Left lung (tissue), 10 donors: ENCODE results near the gene LATS2. TPM values are rescaled to one million over a fixed set of nuclear protein-coding genes. Genes with fewer than 3 reads are reported as not detected.

Experiments
- ATAC-seq: fragments of 200-7000 bp; cut with Tn5 transposase; one replicate; pipeline ENCODE4 v1.9.1; 2020; ENCODE audit warnings: moderate library complexity
- DNase-seq, 4 donors: peaks; one replicate each; pipeline ENCODE4 v3.0.0-alpha.2; 2013 to 2020
- H3K27ac ChIP-seq, 2 donors: fragments of 200-600 bp; sonication (generic) in 1 of 2; one replicate each; pipeline versions ENCODE4 v1.5.0 to v1.8.0; 2020 to 2021
- H3K27me3 ChIP-seq, 2 donors: fragments of 200-600 bp; sonication (generic) in 1 of 2; one replicate each; pipeline versions ENCODE4 v1.5.0 to v1.8.0; 2020 to 2021
- H3K36me3 ChIP-seq, 2 donors: fragments of 200-600 bp; sonication (generic) in 1 of 2; one replicate each; pipeline versions ENCODE4 v1.5.0 to v1.8.0; 2020 to 2021
- H3K4me1 ChIP-seq, 2 donors: fragments of 200-600 bp; one replicate each; pipeline ENCODE4 v1.8.0; 2021
- H3K4me3 ChIP-seq, 2 donors: fragments of 200-600 bp; sonication (generic) in 1 of 2; one replicate each; pipeline versions ENCODE4 v1.5.0 to v1.8.0; 2020 to 2021; ENCODE audit warnings: mild to moderate bottlenecking in 1 of 2
- H3K9me3 ChIP-seq, 2 donors: fragments of 200-600 bp; sonication (generic) in 1 of 2; one replicate each; pipeline versions ENCODE4 v1.5.0 to v1.8.0; 2020 to 2021
- intact Hi-C, 2 donors: fragments of 100-400 bp; cut with DNase I; formaldehyde crosslinking; loops; one replicate each; pipeline versions ENCODE4 v1.11.2 to v1.14.2; 2022
- polyA plus RNA-seq, 6 donors: library from polyadenylated mRNA; unstranded; fragments of 120-200 nt; gene quantifications; one replicate each; pipeline ENCODE4 v1.2.1, GENCODE V29; 2013; ENCODE audit not compliant: insufficient read length in 6 of 6
- total RNA-seq, 2 donors: library from RNA; stranded (reverse); fragmentation: NEBNext Ultra II Directional; extraction: Animal tissue kit (Norgen Biotek cat#: 25700); gene quantifications; one replicate each; pipeline ENCODE4 v1.2.1, GENCODE V29; 2021
- TF ChIP-seq, protein P1 (sequence below), 2 donors: fragments of 200-600 bp; sonication (generic) in 1 of 2; IDR thresholded peaks; one replicate each; pipeline versions ENCODE4 v1.5.0 to v1.8.0; 2021; ENCODE audit warnings: antibody characterized with exemption in 2 of 2
- donor health status: DM: no; HTN: yes; CAD: no.
- donor health status: DM: no; HTN: no; CAD: no.

Gene LATS2
- total and polyA plus RNA-seq, 8 donors, result 13.2 to 31.9 (median 17.0) TPM

DNA sequence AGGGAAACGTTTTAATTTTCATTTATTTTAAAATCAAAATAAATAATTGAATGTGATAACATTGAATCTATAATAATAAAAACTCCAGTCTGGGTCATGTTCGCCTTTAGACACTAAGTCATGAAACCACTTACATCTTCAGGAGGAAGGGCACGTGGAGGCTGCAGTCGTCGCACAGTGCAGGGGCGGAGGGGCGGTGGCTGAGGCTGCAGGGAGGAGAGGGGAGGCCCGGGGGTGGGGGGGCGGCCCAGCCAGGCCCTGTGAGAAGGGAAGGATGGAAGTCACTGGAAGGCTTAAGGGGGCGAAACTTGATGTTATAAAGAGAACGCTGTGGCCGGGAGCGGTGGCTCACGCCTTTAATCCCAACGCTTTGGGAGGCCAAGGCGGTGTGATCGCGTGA, 14.9 kb upstream of the LATS2 start:
- peak overlapping the region; percentile 7 to 45 for H3K4me3 ChIP-seq
- H3K4me1 ChIP-seq, result peaks cover 7 to 29% of the 10 kb centered on the region in 2 donors
- no peaks in the 10 kb centered on the region for H3K9me3 ChIP-seq
- H3K36me3 ChIP-seq, result no peaks in the 10 kb centered on the region
- no peak overlapping the region for H3K27ac ChIP-seq
- DNase-seq, result no peak
- TF ChIP-seq, protein P1, sequence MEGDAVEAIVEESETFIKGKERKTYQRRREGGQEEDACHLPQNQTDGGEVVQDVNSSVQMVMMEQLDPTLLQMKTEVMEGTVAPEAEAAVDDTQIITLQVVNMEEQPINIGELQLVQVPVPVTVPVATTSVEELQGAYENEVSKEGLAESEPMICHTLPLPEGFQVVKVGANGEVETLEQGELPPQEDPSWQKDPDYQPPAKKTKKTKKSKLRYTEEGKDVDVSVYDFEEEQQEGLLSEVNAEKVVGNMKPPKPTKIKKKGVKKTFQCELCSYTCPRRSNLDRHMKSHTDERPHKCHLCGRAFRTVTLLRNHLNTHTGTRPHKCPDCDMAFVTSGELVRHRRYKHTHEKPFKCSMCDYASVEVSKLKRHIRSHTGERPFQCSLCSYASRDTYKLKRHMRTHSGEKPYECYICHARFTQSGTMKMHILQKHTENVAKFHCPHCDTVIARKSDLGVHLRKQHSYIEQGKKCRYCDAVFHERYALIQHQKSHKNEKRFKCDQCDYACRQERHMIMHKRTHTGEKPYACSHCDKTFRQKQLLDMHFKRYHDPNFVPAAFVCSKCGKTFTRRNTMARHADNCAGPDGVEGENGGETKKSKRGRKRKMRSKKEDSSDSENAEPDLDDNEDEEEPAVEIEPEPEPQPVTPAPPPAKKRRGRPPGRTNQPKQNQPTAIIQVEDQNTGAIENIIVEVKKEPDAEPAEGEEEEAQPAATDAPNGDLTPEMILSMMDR (IDR thresholded peaks at IDR 0.05), result no peak
- no peaks in the 10 kb centered on the region for H3K27me3 ChIP-seq
- no peak for ATAC-seq
- intact Hi-C loops, result no loop called here

DNA sequence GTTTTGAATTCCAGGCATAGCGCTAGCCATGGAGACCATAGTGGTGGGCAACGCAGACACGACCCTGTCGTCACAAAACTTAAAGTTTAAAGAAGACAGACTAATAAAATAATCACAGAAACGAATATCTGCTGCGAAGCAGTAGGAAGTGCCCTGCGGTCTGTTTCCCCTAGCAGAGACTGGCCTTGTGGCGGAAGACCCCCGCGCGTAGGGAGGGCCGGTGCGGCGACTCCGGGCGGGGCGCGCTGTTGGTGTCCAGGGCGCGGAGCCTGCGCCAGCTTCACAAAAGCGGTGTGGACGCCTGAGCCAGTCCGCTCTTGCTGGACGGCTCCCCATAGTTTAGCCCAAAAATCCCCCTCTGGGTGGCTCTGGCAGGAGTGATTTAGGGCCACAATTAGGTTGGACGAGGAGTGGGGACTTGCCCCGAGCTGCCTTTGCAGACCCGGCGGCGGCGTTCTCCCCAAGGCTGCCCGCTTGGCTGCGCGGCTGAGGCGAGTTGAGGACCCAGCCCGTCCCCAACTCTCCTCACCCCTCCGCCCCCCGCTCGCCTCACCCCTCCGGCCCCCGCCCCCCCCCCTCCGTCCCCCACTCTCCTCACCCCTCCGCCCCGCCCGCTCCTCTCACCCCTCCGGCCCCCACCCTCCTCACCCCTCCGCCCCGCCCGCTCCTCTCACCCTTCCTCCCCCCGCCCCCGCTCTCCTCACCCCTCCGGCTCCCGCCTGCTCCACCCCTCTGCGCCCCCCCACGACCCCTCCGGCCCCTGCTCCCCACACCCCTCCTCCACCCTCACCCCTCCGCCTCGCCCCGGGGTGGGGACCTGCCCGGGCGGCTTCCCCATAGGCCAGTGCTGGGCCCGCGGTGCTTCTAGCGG, 14.2 kb upstream of the LATS2 start:
- no peaks in the 10 kb centered on the region for H3K9me3 ChIP-seq
- no peaks in the 10 kb centered on the region for H3K27me3 ChIP-seq
- ATAC-seq (peak; percentile 68), DNase-seq (peak in 3 of 4 donors; percentile 42 to 91 (median 52))
- TF ChIP-seq, protein P1 (IDR thresholded peaks at IDR 0.05), result no peak
- H3K4me1 ChIP-seq, result peaks cover 7 to 29% of the 10 kb centered on the region in 2 donors
- H3K27ac ChIP-seq, result peak overlapping the region; percentile 63 to 68
- intact Hi-C loops, result no loop called here
- peak overlapping the region; percentile 36 to 45 for H3K4me3 ChIP-seq
- H3K36me3 ChIP-seq, result no peaks in the 10 kb centered on the region

DNA sequence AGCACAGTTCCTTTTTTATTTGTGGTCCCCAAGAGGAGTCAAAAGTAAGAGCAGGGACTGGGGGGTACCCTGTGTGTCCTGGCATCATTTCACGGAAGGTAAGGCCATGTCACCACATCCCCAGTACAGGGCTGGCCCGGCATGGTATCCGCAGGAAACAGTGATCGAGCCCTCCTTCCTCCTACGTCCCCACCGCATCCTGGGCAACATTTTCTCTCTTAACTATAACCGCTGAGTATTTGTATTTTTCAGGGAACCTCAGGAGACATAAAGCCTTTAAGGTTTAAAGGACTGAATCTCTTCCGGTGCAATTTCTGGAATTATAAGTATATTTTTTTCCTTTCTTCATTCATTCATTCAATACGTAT, 13.6 kb upstream of the LATS2 start:
- Histone ChIP-seq H3K27me3 (no peaks in the 10 kb centered on the region), H3K9me3 (no peaks in the 10 kb centered on the region), H3K36me3 (no peaks in the 10 kb centered on the region), H3K27ac (peak overlapping the region; percentile 63 to 68), H3K4me3 (peak overlapping the region; percentile 36 to 45), H3K4me1 (peaks cover 2 to 31% of the 10 kb centered on the region in 2 donors)
- intact Hi-C loops, result no loop called here
- TF ChIP-seq, protein P1 (IDR thresholded peaks at IDR 0.05), result no peak
- DNase-seq, result peak in 1 of 4 donors; percentile 24
- peak; percentile 39 for ATAC-seq

DNA sequence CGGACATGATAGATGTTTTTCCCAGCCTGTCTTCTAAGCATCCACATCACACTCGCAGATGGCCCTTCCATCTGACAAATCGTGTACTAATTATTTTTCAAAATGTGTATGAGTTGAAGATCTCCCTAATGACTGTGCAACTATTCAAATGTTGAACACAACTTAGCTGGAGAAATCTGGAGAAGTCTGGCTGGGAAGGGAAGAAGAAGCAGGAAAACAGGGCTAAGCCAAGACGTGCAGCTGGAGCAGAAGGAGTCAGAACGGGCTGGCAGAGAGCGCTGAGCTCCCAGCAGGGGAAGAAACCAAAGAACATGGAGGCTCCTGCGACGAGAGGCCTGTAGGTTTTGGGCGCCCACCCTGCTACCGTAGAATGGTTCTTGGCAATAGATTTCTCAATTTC, 13.2 kb upstream of the LATS2 start:
- Histone ChIP-seq H3K36me3 (no peaks in the 10 kb centered on the region), H3K27ac (peak overlapping the region; percentile 63 to 68), H3K4me1 (peaks cover 0 to 30% of the 10 kb centered on the region in 2 donors), H3K27me3 (no peaks in the 10 kb centered on the region), H3K9me3 (no peaks in the 10 kb centered on the region), H3K4me3 (no peak overlapping the region)
- TF ChIP-seq, protein P1 (IDR thresholded peaks at IDR 0.05), result no peak
- intact Hi-C loops, result no loop called here
- ATAC-seq (peak; percentile 23), DNase-seq (peak in 2 of 4 donors; percentile 43 to 69)

DNA sequence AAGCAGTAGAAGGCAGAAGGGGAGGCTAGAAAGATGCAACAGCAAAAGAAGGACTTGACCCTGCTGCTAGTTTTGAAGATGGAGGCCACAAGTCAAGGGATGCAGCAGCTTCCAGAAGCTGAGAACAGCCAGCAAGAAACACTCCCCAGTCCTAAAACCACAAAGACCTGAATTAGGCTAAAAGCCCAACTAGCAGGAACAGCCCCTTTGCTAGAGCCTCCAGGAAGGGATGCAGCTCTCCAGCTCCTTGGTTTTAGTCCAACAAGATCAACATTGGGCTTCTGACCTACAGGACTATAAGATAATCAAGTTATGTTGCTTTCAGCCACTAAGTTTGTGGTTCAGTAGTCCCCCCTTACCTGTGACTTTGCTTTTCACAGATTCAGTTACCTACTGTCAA, 10.5 kb upstream of the LATS2 start:
- Histone ChIP-seq H3K27ac (no peak overlapping the region), H3K9me3 (no peaks in the 10 kb centered on the region), H3K36me3 (no peaks in the 10 kb centered on the region), H3K4me1 (peaks cover 3 to 30% of the 10 kb centered on the region in 2 donors), H3K27me3 (no peaks in the 10 kb centered on the region), H3K4me3 (no peak overlapping the region)
- DNase-seq (no peak), ATAC-seq (no peak)
- intact Hi-C loops, result no loop called here
- TF ChIP-seq, protein P1 (IDR thresholded peaks at IDR 0.05), result no peak
